Lower leg skin (tissue), 4 donors: ENCODE data around the gene ACP4. TPM values are rescaled to one million over a fixed set of nuclear protein-coding genes. Genes with fewer than 3 reads are reported as not detected.

ENCODE experiments used
- DNase-seq, 2 donors: peaks; one replicate each; pipeline ENCODE4 v3.0.0-alpha.2; 2019; ENCODE audit warnings: low spot score in 2 of 2
- H3K4me3 ChIP-seq: fragments of 200-600 bp; sonication (generic); 2 replicates; pipeline ENCODE4 v1.5.1; 2017; ENCODE audit warnings: mild to moderate bottlenecking, low read depth; ENCODE audit not compliant: poor library complexity, severe bottlenecking
- CTCF ChIP-seq, 3 donors: fragments of 450-650 bp; IDR thresholded peaks; one replicate each; pipeline ENCODE4 v1.5.1; 2016; ENCODE audit warnings: antibody characterized with exemption in 3 of 3, mild to moderate bottlenecking in 3 of 3, moderate library complexity in 2 of 3
- POLR2A ChIP-seq, 2 donors: fragments of 450-650 bp; IDR thresholded peaks; one replicate each; pipeline ENCODE4 v1.6.1; 2016 to 2017; ENCODE audit warnings: antibody characterized with exemption in 2 of 2, mild to moderate bottlenecking in 1 of 2, moderate library complexity in 1 of 2
- WGBS, 2 donors: methylation state at CpG; one replicate each; pipeline ENCODE4 v1.1.5; 2018; 5-methylcytosine and 5-hydroxymethylcytosine counted together
- intact Hi-C: fragments of 100-400 bp; cut with DNase I; formaldehyde crosslinking; loops from one replicate; pipeline ENCODE4 v1.15.0; 2023; ENCODE audit warnings: low total_unique reads
- total RNA-seq, 4 donors: library from RNA; depleted of rRNA; stranded (reverse); fragments of >200 nt; gene quantifications; one replicate each; pipeline ENCODE4 v1.1.0, GENCODE V29; 2016

ACP4 gene
- total RNA-seq, 4 donors from 2014 or later = 0.58 to 3.1 TPM; not detected in 2

- intact Hi-C loops = no loop called here
- TF ChIP-seq POLR2A (IDR thresholded peaks at IDR 0.05) = no peak
- TF ChIP-seq CTCF (IDR thresholded peaks at IDR 0.05) = no peak
- H3K4me3 ChIP-seq = no peak overlapping the region
- 70 to 79% methylated on average over 7 of the region's 7 CpGs for WGBS, 2 donors
- DNase-seq = no peak
Observed at GRCh38 chr19:50831026-50831396, 40.8 kb downstream of the ACP4 start.

DNA sequence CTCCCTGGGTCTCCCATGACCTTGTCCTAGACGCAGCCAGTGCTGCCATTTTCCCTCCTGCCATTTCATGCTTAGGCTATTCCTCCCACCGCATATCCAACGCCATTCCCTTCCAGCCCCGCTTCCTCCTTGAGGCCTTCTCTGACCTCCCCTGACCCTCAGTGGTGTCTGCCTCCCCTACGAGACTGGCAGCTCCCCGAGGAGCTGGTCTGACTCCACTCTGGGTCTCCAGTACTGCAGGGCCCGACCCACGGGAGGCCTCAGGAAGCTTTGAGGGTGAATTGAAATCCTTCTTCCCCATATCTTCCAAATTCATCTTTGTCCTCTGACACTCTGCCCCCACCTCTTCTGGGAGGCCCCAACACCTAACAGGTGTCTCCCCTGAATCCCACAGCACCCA lies 42.5 kb downstream of the ACP4 start:
- DNase-seq = no peak
- H3K4me3 ChIP-seq = no peak overlapping the region
- 87 to 91% methylated on average over 8 of the region's 8 CpGs for WGBS, 2 donors
- intact Hi-C loops = no loop called here
- TF ChIP-seq POLR2A (IDR thresholded peaks at IDR 0.05) (no peak), CTCF (IDR thresholded peaks at IDR 0.05) (no peak)

GRCh38 chr19:50833117-50833801 lies 43.0 kb downstream of the ACP4 start, which contains the start of gene KLK15:
TSS of gene KLK15 (minus strand) at chr19:50833574. CDS start at chr19:50831492, 2,082 bp downstream.
- H3K4me3 ChIP-seq = no peak within 1 kb of the TSS
- 69% methylated on average over 8 of the region's 8 CpGs for WGBS, 2 donors
- no peak for DNase-seq
- intact Hi-C loops = no loop called here
- TF ChIP-seq POLR2A (IDR thresholded peaks at IDR 0.05) (no peak), CTCF (IDR thresholded peaks at IDR 0.05) (no peak)

- 91% methylated on average over 6 of the region's 6 CpGs for WGBS, 2 donors
- DNase-seq = no peak
- intact Hi-C loops = no loop called here
- TF ChIP-seq CTCF (IDR thresholded peaks at IDR 0.05) (no peak), POLR2A (IDR thresholded peaks at IDR 0.05) (no peak)
- no peak overlapping the region for H3K4me3 ChIP-seq
Observed at GRCh38 chr19:50833802-50834167, 43.6 kb downstream of the ACP4 start.

- no peak for TF ChIP-seq POLR2A (IDR thresholded peaks at IDR 0.05)
- TF ChIP-seq CTCF (IDR thresholded peaks at IDR 0.05) = no peak
- intact Hi-C loops = no loop called here
- DNase-seq = no peak
- WGBS, 2 donors = 25 to 28% methylated on average over 13 of the region's 13 CpGs
- H3K4me3 ChIP-seq = peak overlapping the region; percentile 17
Observed at GRCh38 chr19:50835103-50835784, 45.0 kb downstream of the ACP4 start.
